HepG2 (cell line): ENCODE results near the gene BPIFA2. TPM values are rescaled to one million over a fixed set of nuclear protein-coding genes. Genes with fewer than 3 reads are reported as not detected.

Experiments used
- ATAC-seq: fragments of 200-7000 bp; cut with Tn5 transposase; 3 replicates; pipeline ENCODE4 v1.9.1; 2020; ENCODE audit warnings: mild to moderate bottlenecking, moderate library complexity
- BruUV-seq: library from RNA; stranded (reverse); fragments of 400-500 nt; replicated peaks from 2 replicates; lab custom pipeline; 2021; lab: Mats Ljungman, UMichigan
- CTCF ChIA-PET: fragments of 300-600 bp; formaldehyde crosslinking; extraction: SDS; loops from one replicate; lab custom pipeline; 2021; ENCODE audit warnings: low total read pairs, inconsistent platforms, low intra/inter-chr PET ratio; lab: Yijun Ruan, JAX
- POLR2A ChIA-PET: fragments of 350-600 bp; sonication (Branson Sonifier 250); formaldehyde crosslinking; loops from one replicate; lab custom pipeline; 2020; ENCODE audit warnings: antibody characterized with exemption, inconsistent platforms; lab: Yijun Ruan, JAX
- DNase-seq: peaks from one replicate; pipeline ENCODE4 v3.0.0-alpha.2; 2015; ENCODE audit warnings: low spot score
- FAIRE-seq: peaks from 3 replicates; lab custom pipeline; 2011; peaks lifted over from hg19 to GRCh38; lab: Jason Lieb, UNC
- H2AFZ ChIP-seq: one replicate; pipeline ENCODE4 v1.6.1; 2011; ENCODE audit warnings: low read length, inconsistent platforms
- H3K27ac ChIP-seq: fragments of 300-600 bp; 3 replicates; pipeline ENCODE4 v1.8.0; 2011; ENCODE audit warnings: mixed run types, mild to moderate bottlenecking, mixed read lengths, low read length, inconsistent platforms; ENCODE audit not compliant: insufficient read depth; ENCODE audit errors: extremely low read length
- H3K27me3 ChIP-seq, 2 experiments: fragments of 200-600 bp in 1 of 2; 2 replicates in 1 of 2; 3 replicates in 1 of 2; pipeline versions ENCODE4 v1.6.0 to v1.8.0; 2011; ENCODE audit warnings: low read length in 2 of 2, mild to moderate bottlenecking in 2 of 2, moderate library complexity in 2 of 2, inconsistent platforms in 1 of 2; ENCODE audit not compliant: insufficient read depth in 2 of 2, control insufficient read depth in 1 of 2
- H3K36me3 ChIP-seq, 2 experiments: fragments of 200-600 bp in 1 of 2; replicated peaks in 1 of 2; 2 replicates in 1 of 2; 3 replicates in 1 of 2; pipeline versions ENCODE4 v1.5.1 to v1.8.0; 2011; ENCODE audit warnings: low read length in 2 of 2, inconsistent platforms in 1 of 2; ENCODE audit not compliant: insufficient read depth in 2 of 2, control insufficient read depth in 1 of 2
- H3K4me1 ChIP-seq: 2 replicates; pipeline ENCODE4 v1.5.1; 2012; ENCODE audit warnings: low read length, inconsistent platforms; ENCODE audit not compliant: insufficient read depth
- H3K4me2 ChIP-seq: 2 replicates; pipeline ENCODE4 v1.6.0; 2011; ENCODE audit warnings: low read depth, low read length, inconsistent platforms
- H3K4me3 ChIP-seq, 3 experiments: fragments of 200-600 bp in 1 of 3; sonication (generic), shearing (Covaris generic) in 1 of 3; replicated peaks in 1 of 3; 2 replicates each; pipeline ENCODE4 v1.5.1; 2011 to 2016; ENCODE audit warnings: low read length in 3 of 3, inconsistent platforms in 2 of 3, low read depth in 2 of 3, mild to moderate bottlenecking in 2 of 3, control low read depth in 1 of 3, mixed read lengths in 1 of 3; ENCODE audit not compliant: insufficient read depth in 1 of 3
- H3K79me2 ChIP-seq: one replicate; pipeline ENCODE4 v1.6.1; 2011; ENCODE audit warnings: low read length, inconsistent platforms; ENCODE audit not compliant: insufficient read depth
- H3K9ac ChIP-seq: 2 replicates; pipeline ENCODE4 v1.6.0; 2011; ENCODE audit warnings: mild to moderate bottlenecking, low read depth, low read length, inconsistent platforms; ENCODE audit not compliant: insufficient read depth
- H3K9me3 ChIP-seq: 2 replicates; pipeline ENCODE4 v1.5.1; 2012; ENCODE audit warnings: mild to moderate bottlenecking, low read length
- H4K20me1 ChIP-seq: 2 replicates; pipeline ENCODE4 v1.6.0; 2011; ENCODE audit warnings: inconsistent platforms, mild to moderate bottlenecking, low read length, moderate library complexity; ENCODE audit not compliant: insufficient read depth
- CENPT ChIP-seq: sonication (generic); formaldehyde crosslinking; IDR thresholded peaks from 2 replicates; pipeline ENCODE4 v1.8.0; 2022; ENCODE audit warnings: low read depth, mild to moderate bottlenecking, moderate library complexity, missing genetic modification reagents
- NFIB ChIP-seq: sonication (generic); formaldehyde crosslinking; IDR thresholded peaks from 2 replicates; pipeline ENCODE4 v1.9.0; 2021; ENCODE audit warnings: missing genetic modification reagents, mild to moderate bottlenecking, borderline replicate concordance
- PRMT3 ChIP-seq: sonication (generic); formaldehyde crosslinking; IDR thresholded peaks from 2 replicates; pipeline ENCODE4 v1.8.1; 2022; ENCODE audit warnings: low read depth, mild to moderate bottlenecking, moderate library complexity, missing genetic modification reagents, borderline replicate concordance
- TMF1 ChIP-seq: sonication (generic); formaldehyde crosslinking; IDR thresholded peaks from 2 replicates; pipeline ENCODE4 v1.8.1; 2022; ENCODE audit warnings: low read depth, missing genetic modification reagents
- ZBTB44 ChIP-seq: sonication (generic); formaldehyde crosslinking; IDR thresholded peaks from 2 replicates; pipeline ENCODE4 v1.4.0; 2020; ENCODE audit warnings: missing genetic modification reagents
- WGBS: methylation state at CpG from one replicate; pipeline ENCODE4 v1.1.6; 2017; ENCODE audit warnings: low lambda C conversion rate; 5-methylcytosine and 5-hydroxymethylcytosine counted together
- in situ Hi-C: cut with HindIII; loops from 2 replicates; pipeline ENCODE4 v1.10.0; 2017; ENCODE audit warnings: low pct_unique_long_range_greater_than_20kb; ENCODE audit not compliant: extremely low pct_ligation_motif_present
- intact Hi-C: fragments of 100-400 bp; cut with micrococcal nuclease; formaldehyde crosslinking; loops from one replicate; pipeline ENCODE4 v1.10.0; 2022; ENCODE audit not compliant: unreplicated experiment
- polyA plus RNA-seq, 8 experiments: library from polyadenylated mRNA; depleted of rRNA in 3 of 8; stranded (reverse) in 7 of 8; unstranded in 1 of 8; fragments of >200 nt; fragmentation: Illumina TruSeq in 4 of 8; extraction: Trizol in 4 of 8; gene quantifications; 2 replicates each; pipeline versions ENCODE4 v1.2.1 to v1.2.3, GENCODE V29; 2011 to 2016; ENCODE audit warnings: low read depth in 4 of 8, missing spikeins in 1 of 8, mixed read lengths in 1 of 8; ENCODE audit not compliant: insufficient read depth in 1 of 8
- total RNA-seq, 5 experiments: library from RNA; depleted of rRNA; stranded (reverse); fragments of >200 nt; fragmentation: Illumina TruSeq; extraction: Trizol; gene quantifications; 2 replicates each; pipeline ENCODE4 v1.2.3, GENCODE V29; 2016; ENCODE audit warnings: low read depth in 1 of 5
- TF ChIP-seq, protein P1 (sequence below): sonication (generic); formaldehyde crosslinking; IDR thresholded peaks from 2 replicates; pipeline ENCODE4 v1.5.1; 2020; ENCODE audit warnings: mild to moderate bottlenecking, missing genetic modification reagents, borderline replicate concordance

Gene BPIFA2
- total and polyA plus RNA-seq, 2 of the 13 experiments (the other 11 are each of a cell fraction or from before 2014, with no cell fraction given) = not detected

- WGBS = 57% methylated on average over 9 of the region's 9 CpGs
- CTCF ChIA-PET = no interaction called here
- POLR2A ChIA-PET = no interaction called here
Measured at GRCh38 chr20:33188421-33188820, 20.5 kb downstream of the BPIFA2 start.

DNA sequence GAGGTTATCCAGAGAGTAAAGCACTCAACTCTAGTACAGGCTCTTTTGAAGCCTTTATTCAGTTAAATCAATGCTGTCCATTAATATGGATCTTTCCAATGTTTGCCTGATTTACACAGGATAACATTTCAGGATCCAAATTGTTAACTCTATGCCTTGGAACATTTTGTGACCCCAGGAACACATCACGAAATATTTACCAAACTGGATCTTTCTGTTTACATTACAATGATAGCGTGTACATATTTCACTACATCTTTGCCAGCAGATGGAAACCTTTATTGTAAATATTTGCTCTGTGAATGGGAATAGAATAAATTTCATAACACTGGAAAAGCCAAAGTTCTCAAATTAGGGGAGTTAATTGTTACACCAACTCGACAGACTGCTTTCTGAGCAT, 23.5 kb downstream of the BPIFA2 start:
- BruUV-seq = no TSS peak
- Histone ChIP-seq H4K20me1 (no peaks in the 10 kb centered on the region), H3K4me1 (no peaks in the 10 kb centered on the region), H3K79me2 (no peaks in the 10 kb centered on the region), H3K36me3 (no peaks in the 10 kb centered on the region), H3K4me3 (no peak overlapping the region), H3K27me3 (peaks cover 3 to 10% of the 10 kb centered on the region in 2 experiments; a peak in 2 of 5 replicates), H3K9ac (no peak overlapping the region), H3K4me2 (no peak overlapping the region), H3K27ac (no peak overlapping the region), H3K9me3 (no peaks in the 10 kb centered on the region), H2AFZ (no peak overlapping the region)
- intact Hi-C loops = no loop called here
- POLR2A ChIA-PET = no interaction called here
- WGBS = under 1% methylated on average over 3 of the region's 3 CpGs
- no peak for DNase-seq
- in situ Hi-C loops = no loop called here
- CTCF ChIA-PET = no interaction called here
- FAIRE-seq = peak; percentile 32
- ATAC-seq = no peak
- TF ChIP-seq, protein P1, sequence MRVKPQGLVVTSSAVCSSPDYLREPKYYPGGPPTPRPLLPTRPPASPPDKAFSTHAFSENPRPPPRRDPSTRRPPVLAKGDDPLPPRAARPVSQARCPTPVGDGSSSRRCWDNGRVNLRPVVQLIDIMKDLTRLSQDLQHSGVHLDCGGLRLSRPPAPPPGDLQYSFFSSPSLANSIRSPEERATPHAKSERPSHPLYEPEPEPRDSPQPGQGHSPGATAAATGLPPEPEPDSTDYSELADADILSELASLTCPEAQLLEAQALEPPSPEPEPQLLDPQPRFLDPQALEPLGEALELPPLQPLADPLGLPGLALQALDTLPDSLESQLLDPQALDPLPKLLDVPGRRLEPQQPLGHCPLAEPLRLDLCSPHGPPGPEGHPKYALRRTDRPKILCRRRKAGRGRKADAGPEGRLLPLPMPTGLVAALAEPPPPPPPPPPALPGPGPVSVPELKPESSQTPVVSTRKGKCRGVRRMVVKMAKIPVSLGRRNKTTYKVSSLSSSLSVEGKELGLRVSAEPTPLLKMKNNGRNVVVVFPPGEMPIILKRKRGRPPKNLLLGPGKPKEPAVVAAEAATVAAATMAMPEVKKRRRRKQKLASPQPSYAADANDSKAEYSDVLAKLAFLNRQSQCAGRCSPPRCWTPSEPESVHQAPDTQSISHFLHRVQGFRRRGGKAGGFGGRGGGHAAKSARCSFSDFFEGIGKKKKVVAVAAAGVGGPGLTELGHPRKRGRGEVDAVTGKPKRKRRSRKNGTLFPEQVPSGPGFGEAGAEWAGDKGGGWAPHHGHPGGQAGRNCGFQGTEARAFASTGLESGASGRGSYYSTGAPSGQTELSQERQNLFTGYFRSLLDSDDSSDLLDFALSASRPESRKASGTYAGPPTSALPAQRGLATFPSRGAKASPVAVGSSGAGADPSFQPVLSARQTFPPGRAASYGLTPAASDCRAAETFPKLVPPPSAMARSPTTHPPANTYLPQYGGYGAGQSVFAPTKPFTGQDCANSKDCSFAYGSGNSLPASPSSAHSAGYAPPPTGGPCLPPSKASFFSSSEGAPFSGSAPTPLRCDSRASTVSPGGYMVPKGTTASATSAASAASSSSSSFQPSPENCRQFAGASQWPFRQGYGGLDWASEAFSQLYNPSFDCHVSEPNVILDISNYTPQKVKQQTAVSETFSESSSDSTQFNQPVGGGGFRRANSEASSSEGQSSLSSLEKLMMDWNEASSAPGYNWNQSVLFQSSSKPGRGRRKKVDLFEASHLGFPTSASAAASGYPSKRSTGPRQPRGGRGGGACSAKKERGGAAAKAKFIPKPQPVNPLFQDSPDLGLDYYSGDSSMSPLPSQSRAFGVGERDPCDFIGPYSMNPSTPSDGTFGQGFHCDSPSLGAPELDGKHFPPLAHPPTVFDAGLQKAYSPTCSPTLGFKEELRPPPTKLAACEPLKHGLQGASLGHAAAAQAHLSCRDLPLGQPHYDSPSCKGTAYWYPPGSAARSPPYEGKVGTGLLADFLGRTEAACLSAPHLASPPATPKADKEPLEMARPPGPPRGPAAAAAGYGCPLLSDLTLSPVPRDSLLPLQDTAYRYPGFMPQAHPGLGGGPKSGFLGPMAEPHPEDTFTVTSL (CRISPR knock-in tag) = no peak
- TF ChIP-seq CENPT (CRISPR knock-in tag) (no peak), NFIB (no peak), TMF1 (CRISPR knock-in tag) (no peak), PRMT3 (CRISPR knock-in tag) (no peak)

More at GRCh38 chr20:33188421-33188820, 20.5 kb downstream of the BPIFA2 start:
- FAIRE-seq = no peak
- H3K79me2 ChIP-seq = no peaks in the 10 kb centered on the region
- no TSS peak for BruUV-seq
- TF ChIP-seq ZBTB44 (CRISPR knock-in tag) = no peak
- no peaks in the 10 kb centered on the region for H3K36me3 ChIP-seq
- H3K4me2 ChIP-seq = no peak overlapping the region
- no peak overlapping the region for H3K4me3 ChIP-seq
- no peak overlapping the region for H3K27ac ChIP-seq
- no peaks in the 10 kb centered on the region for H3K9me3 ChIP-seq
- intact Hi-C loops = no loop called here
- no peak overlapping the region for H3K9ac ChIP-seq
- no peaks in the 10 kb centered on the region for H3K4me1 ChIP-seq
- no peak for DNase-seq
- peaks cover 2 to 10% of the 10 kb centered on the region in 2 experiments; a peak in 2 of 5 replicates for H3K27me3 ChIP-seq
- H2AFZ ChIP-seq = no peak overlapping the region
- H4K20me1 ChIP-seq = no peaks in the 10 kb centered on the region
- ATAC-seq = no peak
- in situ Hi-C loops = no loop called here
